Measurements from ENCODE around the gene CHIC2. TPM values are rescaled to one million over a fixed set of nuclear protein-coding genes. Genes with fewer than 3 reads are reported as not detected.
A peak's percentile ranks its signal among the peaks of the same experiment; 100 is the strongest.
"Not testable (repeated sequence)": the region's sequence is repeated elsewhere in the genome, so short reads cannot be mapped to it uniquely, and the experiment has no call there.

The CHIC2 gene
- 15.6 and 28.2 TPM in 2 replicates for polyA plus RNA-seq (2011; rRNA removed)
- 12.7 and 14.0 TPM in 2 replicates for polyA minus RNA-seq (2011; rRNA and poly(A)+ RNA removed)

- TF ChIP-seq CTCF (IDR thresholded peaks at IDR 0.05; ENCODE audit: insufficient read depth, low read depth, low read length), result no peak
- DNase-seq (ENCODE audit: low read depth), result no peak
- ChIA-PET POLR2A (no interaction called here), CTCF (interaction anchor here (0.6 to 1.4 kb wide), 2 partner anchors 9 to 160 kb away, joined by 3 read pairs; no protein-coding TSS in a partner anchor)
- H3K27me3 ChIP-seq (ENCODE audit: control insufficient read depth, insufficient read depth, low read length), result no peaks in the 10 kb centered on the region
- H3K4me3 ChIP-seq (ENCODE audit: low read depth, low read length), result peak within 1 kb of the TSS; percentile 87
- H3K36me3 ChIP-seq (ENCODE audit: control insufficient read depth, insufficient read depth, low read length), result no peaks in the 10 kb centered on the region
Measured at GRCh38 chr4:54064317-54065111, at the start of gene CHIC2. TSS of gene CHIC2 (minus strand) at chr4:54064605. CDS start at chr4:54064300, 305 bp downstream.

GRCh38 chr4:54113206-54113605 is 48.8 kb upstream of the CHIC2 start:
- H3K4me3 ChIP-seq (ENCODE audit: low read depth, low read length); DNase-seq (ENCODE audit: low read depth); CTCF ChIA-PET; H3K36me3 ChIP-seq (ENCODE audit: control insufficient read depth, insufficient read depth, low read length); POLR2A ChIA-PET; H3K27me3 ChIP-seq (ENCODE audit: control insufficient read depth, insufficient read depth, low read length): not testable (repeated sequence)

GRCh38 chr4:54110019-54110416 is 45.6 kb upstream of the CHIC2 start:
- POLR2A ChIA-PET, result no interaction called here
- no peak overlapping the region for H3K4me3 ChIP-seq (ENCODE audit: low read depth, low read length)
- peaks cover 7% of the 10 kb centered on the region for H3K27me3 ChIP-seq (ENCODE audit: control insufficient read depth, insufficient read depth, low read length)
- DNase-seq (ENCODE audit: low read depth), result no peak
- CTCF ChIA-PET, result no interaction called here
- TF ChIP-seq CTCF (IDR thresholded peaks at IDR 0.05; ENCODE audit: insufficient read depth, low read depth, low read length), result no peak
- no peaks in the 10 kb centered on the region for H3K36me3 ChIP-seq (ENCODE audit: control insufficient read depth, insufficient read depth, low read length)

GRCh38 chr4:54109241-54110018 is 45.0 kb upstream of the CHIC2 start:
- TF ChIP-seq CTCF (IDR thresholded peaks at IDR 0.05; ENCODE audit: insufficient read depth, low read depth, low read length), result no peak
- Histone ChIP-seq H3K27me3 (ENCODE audit: control insufficient read depth, insufficient read depth, low read length) (peaks cover 7% of the 10 kb centered on the region), H3K4me3 (ENCODE audit: low read depth, low read length) (no peak overlapping the region), H3K36me3 (ENCODE audit: control insufficient read depth, insufficient read depth, low read length) (no peaks in the 10 kb centered on the region)
- no peak for DNase-seq (ENCODE audit: low read depth)
- ChIA-PET CTCF (interaction anchor here (1.1 to 1.6 kb wide), 2 partner anchors 10 to 14 kb away, joined by 3 to 4 read pairs; no protein-coding TSS in a partner anchor), POLR2A (no interaction called here)

GRCh38 chr4:54107951-54108748 is 43.7 kb upstream of the CHIC2 start:
- Histone ChIP-seq H3K27me3 (ENCODE audit: control insufficient read depth, insufficient read depth, low read length) (peaks cover 7% of the 10 kb centered on the region), H3K36me3 (ENCODE audit: control insufficient read depth, insufficient read depth, low read length) (no peaks in the 10 kb centered on the region), H3K4me3 (ENCODE audit: low read depth, low read length) (no peak overlapping the region)
- TF ChIP-seq CTCF (IDR thresholded peaks at IDR 0.05; ENCODE audit: insufficient read depth, low read depth, low read length), result no peak
- ChIA-PET CTCF (interaction anchor here (1.6 kb wide), 1 partner anchor 13 kb away, joined by 4 read pairs; no protein-coding TSS in a partner anchor), POLR2A (no interaction called here)
- DNase-seq (ENCODE audit: low read depth), result no peak
